Breast epithelium (tissue), 3 donors: ENCODE data around the gene WWTR1.

Experiments used
- CTCF ChIP-seq, 3 donors: fragments of 450-650 bp; IDR thresholded peaks; one replicate each; pipeline ENCODE4 v1.5.1; 2016 to 2017; ENCODE audit warnings: antibody characterized with exemption in 3 of 3, mild to moderate bottlenecking in 3 of 3, moderate library complexity in 3 of 3
- POLR2A ChIP-seq: fragments of 450-650 bp; IDR thresholded peaks from one replicate; pipeline ENCODE4 v1.6.1; 2016; ENCODE audit warnings: antibody characterized with exemption, mild to moderate bottlenecking, moderate library complexity

GRCh38 chr3:149528340-149528650 is 129.5 kb downstream of the WWTR1 start:
- TF ChIP-seq POLR2A (no peak), CTCF (IDR thresholded peaks at IDR 0.05) (no peak)
